Stimulated activated CD8-positive, alpha-beta memory T cell treated with anti-CD3 and anti-CD28 coated beads, Interleukin-4, amount 100 ng/mL, for 1 hour (primary cell): Measurements from ENCODE around the gene PHGDH.

Experiments
- DNase-seq, 2 donors: peaks; one replicate each; pipeline ENCODE4 v3.0.0-alpha.2; 2020; ENCODE audit warnings: low read depth in 2 of 2, low spot score in 1 of 2

PHGDH gene

GRCh38 chr1:119731741-119732430 is 20.2 kb downstream of the PHGDH start:
- no peak for DNase-seq

GRCh38 chr1:119732465-119733168 is 20.9 kb downstream of the PHGDH start:
- DNase-seq, result no peak

DNA sequence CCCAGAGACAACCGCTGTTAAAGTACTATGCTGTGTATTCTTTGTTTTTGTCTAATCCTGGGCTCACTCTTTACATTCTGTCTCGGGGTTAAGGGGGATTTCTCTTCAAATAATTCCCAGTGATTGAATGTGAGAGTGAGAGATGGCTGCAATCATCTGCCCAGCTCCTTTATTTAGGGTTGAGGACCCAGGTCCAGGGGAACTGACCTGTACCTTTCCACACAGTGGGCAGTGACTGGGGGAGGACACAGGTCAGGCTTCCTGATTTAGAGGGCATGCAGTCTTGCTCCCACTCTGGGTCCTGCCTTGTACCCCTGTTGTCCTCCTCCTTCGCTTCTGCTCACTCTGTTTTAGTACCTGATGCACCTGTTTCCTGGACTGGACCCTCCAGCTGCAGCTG is 22.0 kb downstream of the PHGDH start:
- no peak for DNase-seq

- DNase-seq, result no peak
Measured at GRCh38 chr1:119735217-119735616, 23.5 kb downstream of the PHGDH start.

GRCh38 chr1:119736649-119737039 is 24.9 kb downstream of the PHGDH start:
- DNase-seq, result no peak

DNA sequence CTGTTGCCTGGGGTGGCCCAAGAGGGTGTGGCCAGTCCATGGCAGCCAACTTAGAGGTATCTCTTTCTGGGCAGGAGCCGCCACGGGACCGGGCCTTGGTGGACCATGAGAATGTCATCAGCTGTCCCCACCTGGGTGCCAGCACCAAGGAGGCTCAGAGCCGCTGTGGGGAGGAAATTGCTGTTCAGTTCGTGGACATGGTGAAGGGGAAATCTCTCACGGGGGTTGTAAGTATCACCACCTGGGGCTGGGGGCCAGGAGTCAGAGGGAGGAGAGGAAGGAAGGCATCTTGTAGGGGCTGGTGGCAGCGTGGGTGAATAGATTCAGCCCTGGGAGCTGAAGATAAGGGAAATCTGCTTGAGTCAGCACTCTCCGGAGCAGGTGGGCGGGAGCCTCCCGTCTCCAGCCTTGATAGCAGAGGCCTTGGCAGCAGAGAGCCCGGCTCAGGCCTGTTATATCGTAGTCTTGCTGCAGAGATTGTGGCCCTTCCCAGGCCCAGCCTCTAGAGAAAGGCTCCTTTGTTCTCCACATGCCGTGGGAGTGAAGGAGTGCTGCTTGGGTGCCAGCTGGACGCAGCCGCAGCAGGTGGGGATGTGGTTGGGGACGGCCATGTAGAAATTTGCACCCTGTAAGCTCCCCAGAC is 25.4 kb downstream of the PHGDH start:
- DNase-seq, result no peak

GRCh38 chr1:119738100-119738720 is 26.5 kb downstream of the PHGDH start:
- DNase-seq, result no peak

GRCh38 chr1:119739150-119739549 is 27.4 kb downstream of the PHGDH start:
- no peak for DNase-seq

- DNase-seq, result no peak
Measured at GRCh38 chr1:119740261-119740660, 28.5 kb downstream of the PHGDH start.

DNA sequence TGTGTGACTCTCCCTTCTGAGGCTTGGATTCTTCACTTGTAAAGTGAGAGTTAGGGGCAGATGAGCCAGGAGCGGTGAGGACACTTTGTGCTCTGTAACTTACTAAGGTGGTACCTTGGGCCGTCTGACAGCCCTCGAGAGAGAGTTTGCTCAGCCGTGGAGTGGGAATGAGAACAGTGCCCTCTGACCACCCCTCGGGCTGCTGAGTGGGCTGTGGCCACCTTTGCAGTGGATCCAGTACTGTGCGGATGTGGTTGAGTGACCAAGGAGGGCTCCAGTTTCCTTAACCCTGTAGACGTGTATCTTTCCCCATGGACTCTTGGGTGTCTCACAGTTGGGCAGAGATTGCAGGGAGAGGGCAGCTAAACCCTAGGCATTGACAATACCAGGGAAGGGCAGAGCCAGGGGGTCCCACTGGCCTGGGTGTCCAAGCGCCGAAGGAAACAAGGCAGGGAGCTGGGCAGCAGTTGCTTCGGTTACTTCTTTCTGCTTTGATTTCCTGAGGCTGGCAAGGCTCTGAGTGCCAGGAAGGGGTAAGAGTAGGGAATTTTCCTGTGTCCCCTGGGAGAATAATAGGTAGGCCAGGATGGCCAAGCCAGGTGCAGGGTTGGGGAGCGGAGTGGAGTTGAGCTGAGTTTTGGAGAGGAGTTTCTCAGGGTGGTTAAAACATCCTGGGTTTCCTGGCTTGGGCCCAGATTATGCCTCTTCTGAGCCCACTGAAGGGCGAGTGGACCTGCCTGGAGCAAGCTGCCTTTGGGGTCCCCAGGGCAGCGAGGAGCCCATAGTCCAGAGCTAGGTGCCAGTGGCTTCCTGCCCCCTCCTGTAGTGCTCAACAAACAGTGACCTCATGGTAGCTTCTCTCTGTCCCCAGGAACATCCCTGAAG is 29.4 kb downstream of the PHGDH start:
- DNase-seq, result no peak

DNA sequence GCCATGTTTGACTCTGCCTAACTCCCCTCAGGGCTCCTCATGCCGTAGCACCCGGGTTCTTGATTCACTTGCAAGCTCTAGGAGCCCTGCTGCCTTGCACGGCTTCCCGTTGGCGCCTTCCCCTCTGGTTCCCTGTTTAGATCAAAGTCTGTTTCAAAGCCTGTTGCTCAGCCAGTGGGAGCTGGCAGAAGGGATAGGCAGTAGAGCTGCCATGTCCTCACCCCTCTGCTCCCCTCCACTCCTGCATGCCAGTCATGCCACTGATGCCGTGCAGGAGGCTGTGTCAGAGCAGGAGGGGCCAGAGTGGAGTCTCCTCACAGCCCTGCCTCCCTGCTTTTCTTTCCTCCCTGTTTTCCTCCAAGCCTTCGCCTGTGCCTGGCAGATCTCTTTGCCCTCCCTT is 30.5 kb downstream of the PHGDH start:
- DNase-seq, result no peak

GRCh38 chr1:119742677-119743076 is 30.9 kb downstream of the PHGDH start:
- DNase-seq, result no peak

GRCh38 chr1:119743308-119743707 is 31.6 kb downstream of the PHGDH start:
- no peak for DNase-seq

DNA sequence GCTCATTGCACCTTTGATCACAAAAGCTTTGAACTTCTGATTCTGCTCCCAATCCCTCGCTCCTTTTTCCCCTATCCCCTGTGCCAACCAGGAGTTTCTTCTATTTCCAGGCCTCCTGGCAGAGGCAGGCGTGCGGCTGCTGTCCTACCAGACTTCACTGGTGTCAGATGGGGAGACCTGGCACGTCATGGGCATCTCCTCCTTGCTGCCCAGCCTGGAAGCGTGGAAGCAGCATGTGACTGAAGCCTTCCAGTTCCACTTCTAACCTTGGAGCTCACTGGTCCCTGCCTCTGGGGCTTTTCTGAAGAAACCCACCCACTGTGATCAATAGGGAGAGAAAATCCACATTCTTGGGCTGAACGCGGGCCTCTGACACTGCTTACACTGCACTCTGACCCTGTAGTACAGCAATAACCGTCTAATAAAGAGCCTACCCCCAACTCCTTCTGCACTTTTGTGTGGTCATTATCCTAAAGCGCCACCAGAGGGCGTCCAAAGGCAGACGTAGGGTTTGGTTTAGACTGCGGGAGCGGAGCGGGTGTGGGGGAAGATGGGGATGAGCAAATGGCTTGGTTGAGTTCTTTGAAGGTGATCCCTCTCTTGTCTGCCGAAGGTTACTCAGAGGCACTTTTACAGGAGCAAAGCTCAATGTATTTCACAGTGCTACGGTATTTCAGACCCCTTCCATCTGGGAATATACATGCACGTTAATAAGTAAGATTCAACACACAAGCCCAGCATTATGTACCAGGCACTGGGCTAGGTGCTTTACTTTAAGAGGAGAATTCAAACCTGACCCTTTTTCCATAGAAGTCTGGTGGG is 32.3 kb downstream of the PHGDH start:
- peak; percentile 5 to 13 for DNase-seq

- no peak for DNase-seq
Measured at GRCh38 chr1:119744598-119744942, 32.8 kb downstream of the PHGDH start.

DNA sequence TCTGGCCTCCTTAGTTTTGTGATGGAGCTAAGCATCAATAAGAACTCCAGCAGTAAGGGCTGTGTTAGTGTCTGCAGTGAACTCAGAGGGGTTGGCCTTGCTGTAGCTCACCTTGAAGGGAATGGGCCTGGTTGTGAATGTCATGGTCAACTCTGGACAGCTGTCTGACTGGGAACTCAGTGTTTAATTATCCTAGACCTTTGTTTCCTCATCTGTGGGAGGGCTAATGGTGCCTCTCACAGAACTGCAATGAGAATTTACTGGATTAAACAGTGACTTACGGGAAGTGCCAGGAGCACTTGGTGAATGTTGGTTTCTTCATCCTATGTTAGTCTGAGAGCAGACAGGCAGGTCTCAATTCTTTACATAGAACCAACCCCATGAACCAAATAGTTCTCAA is 33.3 kb downstream of the PHGDH start:
- DNase-seq, result no peak

- no peak for DNase-seq
Measured at GRCh38 chr1:119747451-119747850, 35.7 kb downstream of the PHGDH start.

GRCh38 chr1:119748040-119748439 is 36.3 kb downstream of the PHGDH start:
- no peak for DNase-seq

DNA sequence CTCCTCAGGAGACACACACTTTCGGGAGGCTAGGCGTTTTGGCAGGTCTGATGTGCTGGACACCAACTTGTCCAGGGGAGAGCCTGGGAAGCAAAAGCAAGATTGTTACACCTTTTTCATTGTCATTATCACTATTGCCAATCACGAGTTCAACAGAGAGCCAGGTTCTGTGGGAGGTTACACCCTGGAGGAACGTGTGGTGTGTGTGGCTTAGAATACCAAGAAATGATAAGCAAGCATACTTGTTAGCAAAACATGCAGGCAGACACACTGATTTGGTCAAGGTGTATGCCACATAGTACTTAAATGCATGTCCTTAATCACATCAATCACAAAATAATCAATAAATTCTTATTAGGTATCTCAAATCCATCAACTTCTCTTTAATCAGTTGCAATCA is 40.9 kb downstream of the PHGDH start:
- no peak for DNase-seq

DNA sequence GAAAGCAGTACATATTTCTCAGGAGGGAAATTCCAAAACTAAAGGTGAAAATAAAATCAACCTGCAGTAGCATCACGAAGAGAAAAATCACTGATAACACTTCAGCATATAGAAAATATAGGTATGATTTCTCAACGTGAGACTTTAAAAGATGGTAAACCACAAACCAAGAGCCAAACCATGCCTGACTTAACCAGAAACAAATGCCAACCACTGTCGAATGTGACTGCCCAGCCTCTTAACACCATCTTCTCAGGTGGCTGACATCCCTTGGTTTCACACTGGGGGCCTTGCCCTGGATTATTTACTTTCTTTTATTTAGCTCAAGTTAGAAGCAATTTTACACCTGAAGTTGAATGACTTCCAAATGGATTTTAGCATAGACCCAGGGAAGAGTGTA is 46.9 kb downstream of the PHGDH start:
- no peak for DNase-seq
